Measurements from ENCODE around the gene ZIC1.

ZIC1 gene

GRCh38 chr3:147380387-147380951 is 28.7 kb upstream of the ZIC1 start:
- DNase-seq (ENCODE audit: low read depth, low spot score), result no peak

GRCh38 chr3:147380977-147381376 is 28.2 kb upstream of the ZIC1 start:
- no peak for DNase-seq (ENCODE audit: low read depth, low spot score)

GRCh38 chr3:147381596-147381995 is 27.6 kb upstream of the ZIC1 start:
- DNase-seq (ENCODE audit: low read depth, low spot score), result no peak

- no peak for DNase-seq (ENCODE audit: low read depth, low spot score)
Observed at GRCh38 chr3:147383617-147384016, 25.5 kb upstream of the ZIC1 start.

GRCh38 chr3:147384210-147385058 is 24.7 kb upstream of the ZIC1 start:
- no peak for DNase-seq (ENCODE audit: low read depth, low spot score)

- DNase-seq (ENCODE audit: low read depth, low spot score), result no peak
Observed at GRCh38 chr3:147385059-147386012, 23.8 kb upstream of the ZIC1 start.

GRCh38 chr3:147387291-147387884 is 21.8 kb upstream of the ZIC1 start:
- no peak for DNase-seq (ENCODE audit: low read depth, low spot score)

- no peak for DNase-seq (ENCODE audit: low read depth, low spot score)
Observed at GRCh38 chr3:147387885-147388699, 21.1 kb upstream of the ZIC1 start.

GRCh38 chr3:147388700-147389580 is 20.2 kb upstream of the ZIC1 start:
- DNase-seq (ENCODE audit: low read depth, low spot score), result no peak

- no peak for DNase-seq (ENCODE audit: low read depth, low spot score)
Observed at GRCh38 chr3:147389717-147390116, 19.4 kb upstream of the ZIC1 start.

- no peak for DNase-seq (ENCODE audit: low read depth, low spot score)
Observed at GRCh38 chr3:147390589-147391569, 18.3 kb upstream of the ZIC1 start.

GRCh38 chr3:147391781-147392624 is 17.2 kb upstream of the ZIC1 start:
- no peak for DNase-seq (ENCODE audit: low read depth, low spot score)

- DNase-seq (ENCODE audit: low read depth, low spot score), result no peak
Observed at GRCh38 chr3:147392625-147392946, 16.6 kb upstream of the ZIC1 start.

GRCh38 chr3:147393261-147393942 is 15.8 kb upstream of the ZIC1 start:
- DNase-seq (ENCODE audit: low read depth, low spot score), result no peak

- no peak for DNase-seq (ENCODE audit: low read depth, low spot score)
Observed at GRCh38 chr3:147393943-147394883, 15.0 kb upstream of the ZIC1 start.

GRCh38 chr3:147394884-147395225 is 14.3 kb upstream of the ZIC1 start:
- no peak for DNase-seq (ENCODE audit: low read depth, low spot score)
